NCI-H2196 (cell line): Measurements from ENCODE around the gene POU3F2.

Experiments
- DNase-seq: peaks from one replicate; lab custom pipeline; 2025; ENCODE audit not compliant: unreplicated experiment; lab: John Stamatoyannopoulos, UW

Gene POU3F2

GRCh38 chr6:98830146-98830545, 4.2 kb upstream of the POU3F2 start:
- no peak for DNase-seq

GRCh38 chr6:98831057-98831958, 3.1 kb upstream of the POU3F2 start:
- DNase-seq, result peak; percentile 23

DNA sequence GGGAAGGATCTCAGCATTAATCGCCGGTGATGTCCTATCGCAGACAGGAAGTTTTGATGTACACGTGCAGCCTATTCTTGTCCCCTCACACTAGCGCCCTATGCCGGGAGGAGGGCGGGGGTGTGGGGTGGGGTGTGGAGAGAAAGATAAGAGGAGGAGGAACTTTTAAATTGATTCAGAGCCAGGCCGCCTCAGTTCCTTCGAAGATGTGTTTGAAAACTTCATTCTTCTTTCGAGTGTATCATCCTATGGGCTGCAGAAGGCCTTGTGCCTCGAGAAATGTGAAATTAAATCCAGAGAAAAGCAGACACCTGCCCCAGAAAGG, 2.5 kb upstream of the POU3F2 start:
- DNase-seq, result no peak

- no peak for DNase-seq
Measured at GRCh38 chr6:98832284-98833056, 1.9 kb upstream of the POU3F2 start.

DNA sequence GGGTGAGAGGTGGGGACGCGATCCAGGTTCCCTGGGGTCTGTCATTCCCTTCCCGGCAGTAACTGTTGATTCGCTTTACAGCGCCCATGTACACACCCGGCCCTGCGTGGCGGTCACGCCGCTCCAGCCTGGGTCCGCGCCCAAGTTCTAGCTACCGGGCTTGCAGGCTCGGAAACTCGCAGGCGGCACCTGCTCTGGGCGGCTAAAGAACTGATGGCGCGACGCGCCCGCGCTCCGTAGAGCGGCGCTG, 1.4 kb upstream of the POU3F2 start:
- DNase-seq, result peak; percentile 25

GRCh38 chr6:98833307-98834059, 891 bp upstream of the POU3F2 start:
- DNase-seq, result peak; percentile 23

DNA sequence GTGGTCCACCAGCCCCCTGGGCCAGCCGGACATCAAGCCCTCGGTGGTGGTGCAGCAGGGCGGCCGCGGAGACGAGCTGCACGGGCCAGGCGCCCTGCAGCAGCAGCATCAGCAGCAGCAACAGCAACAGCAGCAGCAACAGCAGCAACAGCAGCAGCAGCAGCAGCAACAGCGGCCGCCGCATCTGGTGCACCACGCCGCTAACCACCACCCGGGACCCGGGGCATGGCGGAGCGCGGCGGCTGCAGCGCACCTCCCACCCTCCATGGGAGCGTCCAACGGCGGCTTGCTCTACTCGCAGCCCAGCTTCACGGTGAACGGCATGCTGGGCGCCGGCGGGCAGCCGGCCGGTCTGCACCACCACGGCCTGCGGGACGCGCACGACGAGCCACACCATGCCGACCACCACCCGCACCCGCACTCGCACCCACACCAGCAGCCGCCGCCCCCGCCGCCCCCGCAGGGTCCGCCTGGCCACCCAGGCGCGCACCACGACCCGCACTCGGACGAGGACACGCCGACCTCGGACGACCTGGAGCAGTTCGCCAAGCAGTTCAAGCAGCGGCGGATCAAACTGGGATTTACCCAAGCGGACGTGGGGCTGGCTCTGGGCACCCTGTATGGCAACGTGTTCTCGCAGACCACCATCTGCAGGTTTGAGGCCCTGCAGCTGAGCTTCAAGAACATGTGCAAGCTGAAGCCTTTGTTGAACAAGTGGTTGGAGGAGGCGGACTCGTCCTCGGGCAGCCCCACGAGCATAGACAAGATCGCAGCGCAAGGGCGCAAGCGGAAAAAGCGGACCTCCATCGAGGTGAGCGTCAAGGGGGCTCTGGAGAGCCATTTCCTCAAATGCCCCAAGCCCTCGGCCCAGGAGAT, 1.0 kb downstream of the POU3F2 start:
- peak; percentile 9 for DNase-seq

GRCh38 chr6:98836025-98836961, 1.9 kb downstream of the POU3F2 start:
- no peak for DNase-seq

DNA sequence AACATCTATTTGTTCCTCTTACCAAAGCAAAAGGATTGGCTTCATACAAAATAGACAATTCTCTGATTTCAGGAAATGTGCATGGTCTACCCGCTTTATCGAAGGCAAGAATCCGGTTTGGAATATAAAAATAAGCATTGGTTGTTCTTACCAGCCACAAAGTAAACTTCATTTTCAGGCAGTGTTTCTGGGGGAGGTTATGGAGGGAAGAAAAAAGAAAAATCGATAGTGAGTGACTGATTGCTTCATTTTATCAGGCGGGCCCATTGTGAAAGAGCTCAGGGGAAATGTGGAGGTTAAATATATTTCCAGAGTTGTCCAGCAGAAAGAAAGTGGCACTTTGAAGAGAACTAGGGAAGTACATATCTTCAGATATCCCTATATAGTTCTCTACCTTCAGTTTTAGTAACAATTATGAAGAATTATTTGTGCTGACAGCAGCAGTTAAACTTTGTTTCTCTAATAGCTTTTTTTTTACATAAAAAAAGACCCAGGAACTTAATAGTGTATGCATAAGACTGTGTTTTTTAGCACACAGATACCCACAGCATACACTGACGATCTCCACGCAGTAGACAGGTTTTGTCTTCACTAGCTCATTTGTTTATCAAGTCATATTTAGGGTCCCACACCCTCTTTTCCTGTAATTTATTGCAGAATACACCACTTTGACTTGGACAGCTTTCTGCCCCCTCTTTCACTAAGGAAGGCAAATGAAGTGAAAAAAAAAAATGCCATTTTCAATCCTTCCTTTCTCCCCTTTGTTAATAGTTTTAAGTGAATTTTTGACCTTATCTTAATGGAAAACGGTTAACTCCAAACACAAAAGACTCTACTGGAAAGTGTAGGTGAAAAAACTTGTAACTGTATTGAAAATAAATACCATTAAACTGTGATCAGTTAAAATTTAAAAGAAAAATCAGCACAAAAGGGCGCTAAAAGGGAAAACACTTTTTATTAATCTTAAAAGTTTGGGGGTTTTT, 2.9 kb downstream of the POU3F2 start:
- no peak for DNase-seq

- DNase-seq, result no peak
Measured at GRCh38 chr6:98838032-98838431, 3.7 kb downstream of the POU3F2 start.

DNA sequence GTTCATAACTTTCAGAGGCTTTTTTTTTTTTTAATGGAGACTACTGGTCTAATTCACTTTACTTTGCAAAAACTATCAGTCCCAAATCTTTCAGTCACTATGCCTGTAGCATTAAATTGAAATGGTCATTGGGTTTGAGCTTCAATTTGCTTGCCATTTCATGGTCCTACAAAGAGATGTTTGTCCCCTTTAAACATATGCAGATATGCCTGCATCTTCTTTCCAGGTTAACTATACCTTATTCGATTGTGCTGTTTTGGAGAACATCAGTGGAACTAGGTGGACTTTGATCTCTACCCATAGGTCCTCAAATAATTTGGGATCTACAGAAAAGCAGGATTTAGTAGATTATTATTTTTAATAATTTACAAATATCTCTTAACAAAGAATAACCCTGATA, 4.6 kb downstream of the POU3F2 start:
- no peak for DNase-seq

DNA sequence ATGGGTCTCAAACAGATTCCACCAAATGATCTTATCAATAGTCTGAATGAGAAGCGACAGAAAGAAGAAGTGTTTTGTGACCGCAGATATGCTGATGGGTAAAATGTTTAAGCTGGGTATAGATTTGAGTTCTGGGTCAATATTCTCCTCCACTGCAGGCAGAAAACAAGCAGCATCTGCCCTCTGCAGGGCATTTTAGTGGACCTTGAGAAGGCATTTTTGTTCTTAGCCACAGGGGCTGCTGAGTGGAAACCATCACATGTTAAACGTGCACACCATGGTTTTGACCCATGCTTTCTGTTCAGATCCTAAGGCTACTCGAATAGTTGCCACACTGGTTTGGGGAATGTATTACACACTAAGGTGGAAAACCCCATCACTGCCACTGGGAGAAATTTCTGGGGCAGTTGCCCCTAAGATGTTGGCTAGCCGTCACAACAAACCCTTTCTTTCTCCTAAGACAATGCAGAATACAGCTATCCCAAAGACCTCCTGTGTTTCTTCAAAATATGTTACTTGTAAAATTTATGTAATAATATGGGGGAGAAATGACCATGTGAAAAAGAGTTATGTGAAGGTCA, 5.5 kb downstream of the POU3F2 start:
- no peak for DNase-seq

DNA sequence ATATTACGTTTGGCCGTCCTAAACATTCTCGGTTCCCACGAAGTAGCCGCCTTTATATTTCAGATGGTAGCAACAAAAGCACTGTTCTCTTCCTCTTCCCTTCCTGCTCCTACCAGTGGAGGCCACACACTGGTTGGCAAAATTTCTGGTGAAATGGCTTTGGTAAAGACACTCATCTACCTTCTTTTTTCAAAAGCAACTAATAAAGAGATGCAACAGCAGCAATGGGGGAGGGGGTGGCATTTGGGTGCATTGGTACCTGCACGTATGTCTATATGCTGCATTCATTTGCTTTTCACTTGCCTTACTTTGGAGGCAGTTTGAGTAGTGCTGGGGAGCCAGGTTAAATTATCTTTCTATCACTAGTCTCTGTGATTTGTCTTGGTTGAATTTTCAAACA, 6.0 kb downstream of the POU3F2 start:
- DNase-seq, result no peak

GRCh38 chr6:98840996-98841513, 6.7 kb downstream of the POU3F2 start:
- no peak for DNase-seq

- no peak for DNase-seq
Measured at GRCh38 chr6:98841621-98842341, 7.4 kb downstream of the POU3F2 start.

DNA sequence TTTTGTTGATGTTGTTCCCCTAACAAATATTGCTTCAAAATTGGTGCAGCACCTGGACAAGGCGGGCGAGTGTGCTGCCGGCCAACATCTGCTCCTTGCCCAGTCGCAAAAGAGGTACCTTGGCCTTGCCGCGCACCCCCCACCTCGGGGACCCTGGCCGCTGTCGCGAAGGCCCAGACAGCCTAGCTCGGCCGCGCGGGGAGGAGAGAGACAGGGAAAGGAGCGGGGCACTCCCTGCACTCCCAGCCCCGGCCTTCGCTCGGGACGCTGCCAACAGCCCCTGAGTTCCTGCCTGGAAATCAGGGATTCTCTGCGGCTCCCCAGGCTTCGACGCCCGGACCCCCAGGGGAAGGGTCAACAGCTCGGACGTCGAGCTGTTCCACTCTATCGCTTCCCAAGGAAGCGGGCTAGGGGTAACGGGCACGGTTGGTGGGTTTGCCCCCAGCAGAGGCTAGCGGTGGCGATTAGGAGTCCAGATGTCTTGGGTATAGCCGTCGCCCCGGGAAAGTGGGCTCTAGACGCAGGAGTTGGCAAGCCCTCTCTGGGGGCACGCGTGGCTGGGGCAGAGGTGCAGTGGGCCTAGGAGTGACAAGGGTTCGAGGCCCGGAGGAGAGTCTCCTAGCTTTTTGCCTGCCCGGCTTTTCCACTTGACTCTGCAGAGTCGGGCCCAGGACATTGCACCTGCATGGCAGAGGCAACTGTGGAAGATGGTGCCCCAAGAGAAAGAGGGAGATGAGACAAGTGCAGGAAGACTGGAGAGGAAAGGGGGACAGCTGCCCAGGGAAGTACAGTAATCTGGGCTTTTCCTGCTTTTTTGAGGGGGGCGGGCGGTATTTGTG, 8.2 kb downstream of the POU3F2 start:
- no peak for DNase-seq
